ENCODE measurements around the gene EPC2.
A peak's percentile ranks its signal among the peaks of the same experiment; 100 is the strongest.
"Not testable (repeated sequence)": the region's sequence is repeated elsewhere in the genome, so short reads cannot be mapped to it uniquely, and the experiment has no call there.

The EPC2 gene

DNA sequence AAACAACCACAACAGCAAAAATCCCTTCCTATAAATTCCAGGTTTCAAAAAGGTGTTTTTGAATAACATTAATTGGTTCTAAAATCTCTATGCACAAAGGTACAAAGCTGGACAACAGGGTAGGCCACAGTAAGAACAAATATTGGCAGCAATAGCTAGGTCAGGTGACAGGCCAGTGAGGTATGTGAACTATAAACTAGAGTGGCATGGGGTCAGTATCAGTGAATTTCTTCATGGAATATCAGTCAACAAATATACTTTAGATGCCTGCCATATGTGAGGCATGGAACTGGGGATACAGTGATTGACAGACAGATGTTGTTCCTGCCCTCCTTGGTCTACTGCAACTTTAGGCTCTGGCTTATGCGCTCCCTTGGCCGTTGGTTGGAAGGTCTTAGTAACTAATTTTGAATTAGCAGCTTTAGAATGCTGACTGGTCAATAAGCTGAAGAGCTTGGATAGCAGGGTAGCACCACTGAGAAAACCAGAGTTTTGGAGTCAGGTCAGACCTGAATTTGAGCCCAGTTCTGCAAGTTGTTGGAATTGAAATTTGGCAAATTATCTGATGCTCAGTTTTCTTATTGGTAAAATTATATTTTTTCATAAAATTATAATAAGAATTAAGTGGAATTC lies 2.3 kb upstream of the EPC2 start:
- no peak for DNase-seq

DNA sequence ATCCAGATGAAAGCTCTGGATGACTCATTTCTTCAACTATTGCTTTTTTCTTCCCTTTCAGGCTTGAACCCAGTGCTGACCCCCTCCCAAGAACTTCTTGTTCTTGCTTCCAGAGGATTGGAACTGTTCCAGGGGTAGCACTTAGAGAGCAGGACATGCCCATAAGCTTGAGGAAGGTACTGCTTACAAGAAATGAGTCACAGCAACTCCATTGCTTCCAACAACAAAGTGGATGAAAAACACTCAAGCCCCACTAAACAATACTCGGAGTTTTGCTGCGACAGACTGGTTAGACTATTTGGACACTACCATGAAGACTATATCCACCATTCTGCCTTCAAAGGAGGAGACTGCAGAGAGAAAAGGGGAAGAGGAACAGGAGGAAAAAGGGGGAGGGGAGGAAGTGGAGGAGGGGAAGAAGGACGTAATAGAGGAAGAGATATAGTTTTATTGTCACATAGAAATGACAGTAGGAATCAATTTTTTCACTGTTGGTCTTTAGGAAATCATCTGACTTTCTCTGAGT lies 1.6 kb upstream of the EPC2 start:
- DNase-seq = no peak

DNA sequence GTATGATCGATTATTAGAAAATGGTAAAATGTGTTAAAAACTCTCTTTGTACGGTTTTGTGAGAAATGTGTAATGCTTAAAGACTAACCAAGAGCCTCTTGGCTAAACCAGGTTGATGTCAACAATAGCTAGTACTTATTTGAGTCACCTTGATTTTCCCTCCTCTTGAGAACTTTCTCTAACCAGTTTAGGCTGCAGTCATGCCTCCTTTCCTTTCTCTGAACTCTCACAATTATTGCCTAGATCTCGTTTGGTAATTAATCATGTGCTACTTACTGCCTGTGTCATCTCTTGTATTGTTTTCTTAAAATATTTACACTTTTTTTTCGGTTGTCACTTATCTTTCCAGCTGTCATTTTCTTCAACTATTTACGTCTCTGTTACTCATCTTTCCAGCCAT lies 1.1 kb upstream of the EPC2 start:
- DNase-seq = no peak

DNA sequence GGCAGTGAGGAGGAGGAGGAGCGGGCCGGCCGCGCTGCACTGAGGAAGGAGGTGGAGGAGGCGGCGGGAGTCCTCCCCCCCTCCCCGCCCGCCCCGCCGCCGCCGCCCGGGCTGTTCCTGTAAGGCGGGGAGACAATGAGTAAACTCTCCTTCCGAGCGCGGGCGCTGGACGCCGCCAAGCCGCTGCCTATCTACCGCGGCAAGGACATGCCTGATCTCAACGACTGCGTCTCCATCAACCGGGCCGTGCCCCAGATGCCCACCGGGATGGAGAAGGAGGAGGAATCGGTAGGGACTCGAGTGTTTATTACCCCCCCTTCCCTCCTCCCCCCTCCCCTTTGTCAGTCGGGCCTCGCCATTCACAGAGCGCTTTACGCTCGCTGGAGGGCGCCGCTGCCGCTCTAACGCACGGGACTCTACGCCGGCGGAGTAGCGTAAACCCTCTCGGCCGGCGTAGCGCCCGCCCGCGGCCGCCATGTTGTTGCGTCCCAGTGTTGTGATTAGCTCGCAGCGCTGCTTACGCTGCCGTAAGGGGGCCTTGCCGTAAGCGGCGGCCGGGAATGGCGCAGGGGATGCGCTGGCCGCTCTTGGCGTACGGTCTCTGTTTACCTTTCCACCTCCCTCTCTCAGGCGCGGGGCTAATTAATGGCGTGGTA lies 460 bp downstream of the EPC2 start:
- DNase-seq = peak; percentile 80

DNA sequence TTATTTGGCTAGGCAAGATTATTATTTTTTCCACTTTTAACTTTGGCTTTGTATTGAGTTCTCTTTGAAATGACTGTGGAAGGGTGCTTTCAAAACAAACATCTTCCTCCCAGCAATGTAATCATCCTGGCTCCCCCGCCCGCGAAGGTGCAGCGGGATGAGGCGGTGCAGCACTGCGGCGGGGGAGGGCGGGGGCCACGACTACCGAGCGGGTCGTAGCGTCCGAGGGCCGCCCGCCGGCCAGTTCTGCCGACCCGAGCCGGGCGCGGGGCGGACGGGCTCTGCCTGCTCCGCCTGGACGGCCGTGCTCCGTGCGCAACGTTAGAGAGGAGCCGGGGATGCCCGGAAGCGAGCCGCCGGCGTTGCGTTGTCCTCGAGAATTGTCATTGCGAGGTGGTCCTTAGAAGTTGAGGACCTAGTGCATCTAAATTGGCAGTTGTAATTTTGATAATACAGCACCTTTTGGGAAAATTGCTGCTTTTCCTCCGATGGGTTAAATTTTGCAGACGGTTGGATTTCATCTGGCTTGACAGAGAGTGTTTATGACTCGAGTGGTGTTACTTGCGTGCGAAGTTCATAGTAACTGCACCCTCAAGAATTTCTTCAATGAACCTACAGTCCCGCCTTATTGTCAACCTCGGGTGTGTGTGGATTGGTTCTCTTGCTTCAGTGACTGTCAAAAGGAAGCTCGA lies 1.1 kb downstream of the EPC2 start:
- DNase-seq = peak; percentile 69

DNA sequence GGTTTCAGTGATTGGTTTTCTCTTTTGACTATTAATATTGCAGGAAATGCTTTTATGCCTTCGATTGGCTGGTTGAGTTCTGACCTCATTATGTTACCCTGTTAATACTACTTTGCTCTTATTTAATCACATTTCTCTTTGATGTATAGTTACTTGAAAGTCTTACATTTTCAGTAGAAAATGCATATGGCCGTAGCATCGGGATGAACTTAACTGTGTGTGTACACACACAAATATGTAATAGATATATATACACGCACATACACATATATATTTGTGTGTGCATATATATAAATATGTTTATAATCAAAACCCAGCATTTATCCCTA lies 1.6 kb downstream of the EPC2 start:
- DNase-seq = no peak

DNA sequence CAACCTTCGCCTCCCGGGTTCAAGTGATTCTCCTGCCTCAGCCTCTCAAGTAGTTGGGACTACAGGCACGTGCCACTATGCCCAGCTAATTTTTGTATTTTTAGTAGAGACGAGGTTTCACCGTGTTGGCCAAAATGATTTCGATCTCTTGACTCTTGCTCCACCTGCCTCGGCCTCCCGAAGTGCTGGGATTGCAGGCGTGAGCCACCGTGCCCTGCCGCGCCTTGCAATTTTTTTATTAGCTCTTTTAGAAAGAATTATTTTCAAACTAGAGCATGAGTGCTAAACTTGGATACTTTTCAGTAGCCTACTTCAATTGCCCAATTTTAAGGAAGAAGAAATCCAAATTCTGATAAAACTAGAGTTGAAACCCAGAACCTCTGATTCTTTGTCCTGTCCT lies 3.2 kb downstream of the EPC2 start:
- not testable (repeated sequence) for DNase-seq

DNA sequence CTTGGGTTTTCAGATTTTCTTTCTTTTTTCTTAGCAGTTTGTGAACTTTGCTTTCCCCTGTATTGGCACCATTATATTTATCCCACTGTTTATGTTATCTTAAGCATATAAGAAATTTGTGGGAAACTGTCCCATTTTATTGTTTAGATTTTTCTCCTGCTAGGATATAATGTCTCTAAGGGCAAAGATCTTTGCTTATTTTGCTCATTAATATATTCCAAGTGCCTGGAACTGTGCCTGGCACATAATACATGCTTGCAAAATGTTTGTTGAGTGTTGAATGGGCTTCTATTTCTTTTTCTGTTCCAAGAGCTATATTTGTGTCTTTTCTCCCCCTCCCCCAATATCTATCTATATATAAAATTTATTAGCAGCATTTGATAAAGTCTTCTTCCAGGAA lies 5.4 kb downstream of the EPC2 start:
- DNase-seq = no peak

DNA sequence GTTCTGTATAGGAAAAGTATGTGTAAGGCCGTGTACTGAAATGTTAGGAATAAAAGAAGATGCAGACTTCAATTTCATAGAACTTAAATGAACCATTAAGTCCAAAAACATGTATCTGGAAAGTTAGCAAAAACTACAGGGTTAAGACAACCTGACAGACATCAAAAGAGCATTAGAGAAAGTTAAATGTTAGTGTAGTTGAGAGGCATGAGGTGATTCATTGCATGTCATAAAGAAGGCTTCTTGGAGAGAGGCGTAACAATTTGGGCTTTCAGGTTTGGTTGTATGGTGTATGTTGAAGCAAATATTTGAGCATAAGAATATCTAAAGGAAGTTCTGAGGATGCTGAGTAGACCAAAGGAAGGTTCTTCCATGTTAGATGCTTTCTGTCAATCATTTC lies 6.3 kb downstream of the EPC2 start:
- no peak for DNase-seq

DNA sequence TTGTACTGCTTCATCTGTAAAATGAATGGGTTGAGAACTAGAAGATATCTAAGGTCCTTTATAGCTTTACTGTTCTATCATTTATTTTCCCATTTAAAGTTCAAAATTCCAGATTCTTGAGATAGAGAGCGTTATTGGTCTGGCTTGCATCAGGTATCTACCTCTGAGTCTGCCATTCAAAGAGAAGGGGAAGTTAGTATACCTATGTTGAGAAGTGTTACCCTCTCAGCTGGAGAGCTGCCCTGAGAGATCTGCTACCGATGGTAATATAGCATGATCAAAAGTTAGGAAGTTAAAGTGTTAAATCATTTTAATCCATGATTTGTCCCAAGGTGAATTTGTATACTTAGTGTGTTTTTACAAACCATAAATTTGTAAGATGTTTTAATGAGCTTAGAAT lies 7.4 kb downstream of the EPC2 start:
- DNase-seq = no peak

DNA sequence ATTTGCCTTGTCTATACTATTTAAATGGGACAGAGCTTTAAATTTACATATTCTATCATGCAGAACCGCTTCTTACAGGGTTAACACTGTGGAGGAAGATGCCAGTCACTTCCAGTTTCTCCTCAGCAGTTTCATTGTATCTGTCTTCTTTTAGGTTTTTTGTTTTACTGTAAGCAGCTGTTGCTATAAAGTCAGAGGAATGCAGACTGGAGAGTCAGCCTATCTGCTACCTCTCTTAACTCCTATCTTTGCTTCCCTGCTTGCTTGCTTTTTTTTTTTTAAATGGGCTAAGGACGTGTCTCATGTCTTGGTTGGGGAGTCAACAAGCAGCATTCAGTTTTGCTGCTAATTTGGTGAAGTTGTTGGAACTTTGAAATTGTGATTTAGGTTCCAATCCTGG lies 8.9 kb downstream of the EPC2 start:
- DNase-seq = no peak

DNA sequence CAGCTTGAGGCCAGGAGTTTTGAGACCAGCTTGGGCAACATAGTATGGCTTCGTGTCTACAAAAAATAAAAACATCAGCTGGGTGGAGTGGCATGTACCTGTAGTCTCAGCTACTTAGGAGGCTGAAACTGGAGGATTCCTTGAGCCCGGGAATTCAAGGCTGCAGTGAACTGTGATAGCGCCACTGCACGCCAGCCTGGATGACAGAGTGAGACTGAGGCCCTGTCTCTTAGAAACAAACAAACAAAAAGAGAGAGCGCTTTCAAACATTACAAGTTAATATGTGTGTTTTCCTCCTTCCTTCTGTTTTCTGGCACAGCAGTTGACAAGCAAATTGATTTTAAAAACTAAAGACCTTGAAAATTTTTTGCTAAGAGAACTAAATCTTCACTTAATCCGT lies 9.9 kb downstream of the EPC2 start:
- no peak for DNase-seq

DNA sequence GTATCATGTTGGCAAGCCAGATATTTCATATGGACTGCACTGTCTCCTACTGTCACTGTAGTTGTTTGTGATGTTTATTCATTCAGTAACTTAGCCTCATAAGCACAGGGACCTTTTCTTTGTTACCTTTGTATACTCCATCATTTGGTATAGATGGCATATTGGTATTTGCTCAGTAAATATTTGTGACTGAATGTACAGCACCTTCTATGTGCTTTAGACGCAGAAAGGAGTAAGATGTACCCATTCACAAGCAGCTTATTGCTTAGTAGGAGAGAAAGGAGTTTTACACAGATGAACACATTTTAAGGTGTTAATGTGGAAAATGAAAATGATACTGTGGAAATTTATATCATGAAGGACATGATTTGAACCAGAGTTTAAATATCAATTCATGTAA lies 12.0 kb downstream of the EPC2 start:
- no peak for DNase-seq

DNA sequence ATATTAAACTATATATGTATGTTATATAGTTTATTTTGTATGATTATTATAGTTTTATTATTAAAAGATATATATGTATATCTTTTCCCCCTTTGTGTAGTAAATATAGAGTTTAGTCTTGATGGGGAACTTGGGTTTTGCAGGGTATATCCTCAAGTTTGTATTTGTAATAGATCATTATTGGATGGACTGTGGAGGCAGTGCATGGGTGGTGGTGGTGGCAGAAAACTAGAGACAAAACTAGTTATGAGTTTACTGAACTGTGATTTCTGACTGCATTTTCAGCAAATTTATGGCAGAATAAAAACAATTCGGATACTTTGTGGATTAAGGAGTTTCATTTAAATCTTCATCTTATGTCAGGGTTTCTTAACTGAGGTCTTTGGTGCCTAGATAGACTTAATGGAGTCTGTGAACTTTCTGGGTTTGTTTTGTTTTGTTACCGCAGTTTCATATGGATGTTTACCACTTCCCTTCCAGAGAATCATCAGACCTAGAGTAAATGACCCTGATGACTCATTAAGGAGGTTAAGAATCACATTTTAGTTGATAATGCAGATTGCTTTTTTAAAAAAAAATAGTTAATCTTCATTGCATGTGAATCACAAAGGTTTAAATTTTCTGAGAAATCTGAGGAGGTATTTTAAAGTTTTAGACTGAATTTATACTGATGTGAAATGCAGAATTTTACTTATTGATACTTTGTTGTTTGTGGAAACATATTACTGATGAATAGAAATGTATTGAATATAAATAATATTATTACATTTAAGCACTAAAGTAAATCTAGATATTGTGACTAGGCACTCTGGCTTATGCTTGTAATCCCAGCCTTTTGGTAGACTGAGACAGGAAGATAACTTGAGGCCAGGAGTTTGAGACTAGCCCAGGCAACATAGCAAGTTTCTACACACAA lies 14.5 kb downstream of the EPC2 start:
- DNase-seq = no peak

DNA sequence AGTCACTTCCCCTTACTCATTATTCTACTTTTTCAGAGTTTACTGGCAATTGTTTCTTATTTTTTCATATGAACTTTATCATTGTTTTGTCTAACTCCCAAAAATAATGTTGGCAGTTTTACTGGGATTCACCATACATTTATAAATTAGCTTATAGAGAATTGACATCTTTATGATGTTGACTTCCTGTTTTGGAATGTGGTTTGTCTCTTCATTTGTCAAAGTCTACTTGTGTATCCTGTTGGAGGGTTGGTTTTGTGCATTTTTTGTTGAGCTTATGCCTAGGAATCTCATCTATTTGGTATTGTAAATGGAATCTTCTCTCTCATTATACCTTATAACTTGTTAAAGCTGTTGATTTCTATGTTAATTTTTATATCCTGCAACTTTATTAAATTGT lies 16.4 kb downstream of the EPC2 start:
- DNase-seq = no peak

DNA sequence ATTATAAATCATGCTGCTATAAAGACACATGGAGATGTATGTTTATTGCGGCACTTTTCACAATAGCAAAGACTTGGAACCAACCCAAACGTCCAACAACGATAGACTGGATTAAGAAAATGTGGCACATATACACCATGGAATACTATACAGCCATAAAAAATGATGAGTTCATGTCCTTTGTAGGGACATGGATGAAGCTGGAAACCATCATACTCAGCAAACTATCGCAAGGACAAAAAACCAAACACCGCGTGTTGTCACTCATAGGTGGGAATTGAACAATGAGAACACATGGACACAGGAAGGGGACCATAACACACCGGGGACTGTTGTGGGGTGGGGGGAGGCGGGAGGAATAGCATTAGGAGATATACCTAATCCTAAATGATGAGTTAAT lies 17.8 kb downstream of the EPC2 start:
- DNase-seq = not testable (repeated sequence)

DNA sequence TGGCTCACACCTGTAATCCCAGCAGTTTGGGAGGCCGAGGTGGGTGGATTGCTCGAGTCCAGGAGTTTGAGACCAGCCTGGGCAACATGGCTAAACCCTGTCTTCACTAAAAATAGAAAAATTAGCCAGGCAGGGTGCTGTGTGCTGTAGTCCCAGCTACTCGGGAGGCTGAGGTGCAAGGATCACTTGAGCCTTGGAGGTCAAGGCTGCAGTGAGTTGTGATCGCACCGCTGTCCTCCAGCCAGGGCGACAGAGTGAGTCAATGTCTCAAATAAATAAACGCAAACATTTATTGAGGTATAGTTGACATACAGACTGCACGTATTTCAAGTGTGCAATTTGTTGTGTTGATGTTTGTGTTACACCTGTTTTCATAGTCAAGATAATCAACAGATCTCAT lies 19.7 kb downstream of the EPC2 start:
- no peak for DNase-seq

DNA sequence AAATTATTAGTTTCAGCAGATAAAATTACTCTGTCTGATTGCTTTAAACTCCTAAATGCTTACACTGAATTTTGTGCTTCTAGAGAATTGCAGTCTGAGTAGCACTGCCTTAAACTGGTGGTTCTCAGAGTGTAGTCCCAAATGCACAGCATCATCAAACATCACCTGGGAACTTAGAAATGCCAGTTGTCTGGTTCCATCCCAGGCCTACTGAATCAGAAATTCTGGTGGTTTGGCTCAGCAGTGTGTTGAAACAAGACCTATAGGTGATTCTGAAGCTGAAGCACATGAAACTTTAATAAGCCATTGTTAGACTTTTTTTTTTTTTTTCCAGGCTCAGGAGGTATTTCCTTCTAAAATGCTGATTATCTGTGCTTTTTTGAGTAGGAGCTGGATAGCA lies 22.0 kb downstream of the EPC2 start:
- no peak for DNase-seq

DNA sequence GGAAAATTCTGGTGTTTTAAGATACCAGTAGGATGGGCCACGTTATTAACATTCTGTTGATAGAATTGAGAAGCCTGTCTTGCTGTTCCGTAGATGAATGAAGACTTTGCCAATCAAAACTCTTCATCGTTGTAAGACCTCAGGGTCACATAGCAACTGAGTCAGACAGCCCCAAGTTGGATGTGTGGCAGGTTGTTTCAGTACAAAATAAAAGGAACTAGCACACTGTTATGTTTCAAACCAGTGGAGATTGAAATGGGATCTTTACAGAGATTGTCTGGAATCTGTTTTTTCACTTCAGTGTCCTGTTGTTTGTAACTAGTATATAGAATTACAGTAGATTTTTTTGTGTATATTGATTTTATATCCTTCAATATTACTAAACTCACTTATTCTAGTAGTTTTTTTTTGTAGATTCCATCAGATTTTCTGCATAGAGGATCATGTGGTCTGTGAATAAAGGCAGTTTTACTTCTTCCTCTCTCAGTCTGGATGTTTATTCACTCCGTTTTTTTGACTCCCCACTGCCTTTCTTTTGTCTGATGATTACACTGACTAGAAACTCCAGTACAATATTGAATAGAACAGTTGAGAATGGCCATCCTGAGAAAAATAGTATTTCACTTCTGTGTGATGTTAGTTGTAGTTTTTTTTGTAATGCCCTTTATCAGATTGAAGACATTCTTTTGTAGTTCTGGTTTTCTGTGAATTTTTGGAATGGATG lies 22.7 kb downstream of the EPC2 start:
- no peak for DNase-seq

DNA sequence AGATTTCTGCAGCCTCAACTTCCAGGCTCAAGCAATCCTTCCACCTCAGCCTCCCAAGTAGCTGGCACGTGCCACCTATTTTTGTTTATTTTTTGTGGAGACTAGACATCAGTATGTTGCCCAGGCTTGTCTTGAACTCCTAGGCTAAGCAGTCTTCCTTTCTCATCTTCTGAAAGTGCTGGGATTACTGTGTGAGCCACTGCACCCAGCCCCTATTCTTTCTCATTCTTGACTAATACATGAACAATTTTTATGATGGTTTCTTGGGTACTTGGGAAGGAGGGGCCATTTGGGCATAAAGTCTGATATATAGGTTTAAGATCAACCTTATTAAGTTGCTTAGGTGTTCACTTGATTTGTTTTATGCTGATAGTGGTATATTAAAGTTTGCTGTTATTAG lies 26.2 kb downstream of the EPC2 start:
- no peak for DNase-seq

DNA sequence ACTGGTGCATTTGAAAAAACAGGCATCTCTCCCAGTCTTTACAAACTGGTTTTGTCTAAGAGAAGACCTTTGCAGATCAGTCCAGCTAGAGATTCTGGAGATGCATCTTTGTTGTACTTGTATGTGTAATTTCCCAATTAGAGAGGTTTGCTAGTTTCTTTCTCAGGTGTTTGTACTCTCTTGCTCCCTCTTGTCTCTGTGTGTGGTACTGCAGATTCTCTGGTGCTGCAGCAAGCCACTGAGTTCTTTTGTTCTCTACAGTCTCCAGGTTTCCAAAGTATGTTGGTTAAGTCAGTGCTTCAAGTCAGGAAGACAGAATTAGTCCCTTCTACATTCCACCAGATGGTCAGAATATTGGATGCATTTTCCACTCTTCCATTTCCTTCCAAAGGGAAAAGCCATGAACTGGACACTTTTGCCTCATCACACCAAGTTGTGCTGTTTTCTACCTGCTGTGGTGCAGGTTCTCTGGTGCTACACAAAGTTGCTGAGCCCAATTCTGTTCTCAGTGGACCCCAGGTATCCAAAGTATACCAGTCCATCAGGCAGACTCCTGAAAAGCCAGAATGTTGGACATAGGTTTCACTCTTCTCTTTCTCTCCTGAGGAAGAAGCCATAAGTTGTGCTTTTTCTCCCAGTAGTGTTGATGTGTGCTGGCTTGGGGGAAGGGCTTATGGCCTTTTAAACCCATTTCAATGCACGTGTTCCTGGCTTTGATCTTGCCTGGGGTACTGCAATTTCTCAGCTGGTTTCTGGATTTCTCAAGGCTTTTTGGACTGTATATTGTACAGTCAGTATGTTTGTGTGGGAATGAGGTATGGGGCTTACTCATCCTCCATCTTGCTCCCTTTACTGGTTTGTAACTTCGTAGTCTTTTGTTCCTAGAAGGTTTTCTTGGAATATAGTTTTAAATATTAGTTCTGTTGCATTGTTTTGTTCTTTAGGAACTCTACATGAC lies 29.8 kb downstream of the EPC2 start:
- DNase-seq = no peak

DNA sequence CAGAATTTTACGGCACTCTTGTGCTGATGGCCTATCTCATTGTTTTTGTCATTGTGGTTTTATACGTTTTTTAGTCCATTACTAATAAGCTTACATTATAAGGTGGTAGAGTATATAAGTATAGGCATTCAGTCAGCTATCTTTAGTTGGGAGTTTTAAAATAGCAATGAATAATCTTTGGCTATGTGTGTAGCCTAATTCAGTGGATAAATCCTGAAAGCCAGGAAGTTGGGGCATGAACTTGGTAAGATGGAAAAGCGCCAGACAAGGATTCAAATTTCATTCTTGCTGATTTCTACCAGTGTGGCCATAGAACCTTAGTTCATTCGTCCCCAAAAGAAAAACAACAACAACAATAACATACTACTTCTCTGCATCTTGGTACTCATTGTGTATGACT lies 31.2 kb downstream of the EPC2 start:
- no peak for DNase-seq

Data from NCI-H1048 (cell line).